ENCODE results near the gene TEAD1. TPM values are rescaled to one million over a fixed set of nuclear protein-coding genes. Genes with fewer than 3 reads are reported as not detected.

Gene TEAD1
- total and polyA plus RNA-seq, 9 donors: 20.0 to 84.1 (median 67.6) TPM

GRCh38 chr11:12900496-12900895, 226.3 kb downstream of the TEAD1 start:
- 48 to 90% (median 66%) methylated on average over 2 of the region's 2 CpGs for WGBS, 3 donors
- Histone ChIP-seq H3K36me3 (no peaks in the 10 kb centered on the region), H3K27me3 (no peaks in the 10 kb centered on the region), H3K4me3 (no peak overlapping the region), H3K27ac (no peak overlapping the region), H3K4me1 (ENCODE audit: insufficient read depth) (peaks cover 2% of the 10 kb centered on the region), H3K9me3 (no peaks in the 10 kb centered on the region)
- DNase-seq: no peak
- no peak for TF ChIP-seq EP300 (IDR thresholded peaks at IDR 0.05)
- TF ChIP-seq POLR2A (IDR thresholded peaks at IDR 0.05): no peak
- no peak for TF ChIP-seq CTCF (IDR thresholded peaks at IDR 0.05)
- intact Hi-C loops (cut with DNase I): no loop called here

- H3K27ac ChIP-seq: no peak overlapping the region
- no peaks in the 10 kb centered on the region for H3K9me3 ChIP-seq
- TF ChIP-seq POLR2A (IDR thresholded peaks at IDR 0.05): no peak
- TF ChIP-seq CTCF (IDR thresholded peaks at IDR 0.05): no peak
- TF ChIP-seq EP300 (IDR thresholded peaks at IDR 0.05): no peak
- no peak overlapping the region for H3K4me3 ChIP-seq
- 84 to 97% (median 95%) methylated on average over 1 of the region's 1 CpG for WGBS, 3 donors
- no peaks in the 10 kb centered on the region for H3K36me3 ChIP-seq
- H3K4me1 ChIP-seq (ENCODE audit: insufficient read depth): peaks cover 2% of the 10 kb centered on the region
- DNase-seq: no peak
- no peaks in the 10 kb centered on the region for H3K27me3 ChIP-seq
- intact Hi-C loops (cut with DNase I): no loop called here
Observed at GRCh38 chr11:12901272-12901671, 227.1 kb downstream of the TEAD1 start.

- intact Hi-C loops (cut with DNase I): no loop called here
- TF ChIP-seq POLR2A (IDR thresholded peaks at IDR 0.05): no peak
- 91 to 94% (median 93%) methylated on average over 7 of the region's 7 CpGs for WGBS, 3 donors
Observed at GRCh38 chr11:12901874-12902481, 227.8 kb downstream of the TEAD1 start.

GRCh38 chr11:12902791-12903486, 228.7 kb downstream of the TEAD1 start:
- H3K9me3 ChIP-seq: no peaks in the 10 kb centered on the region
- H3K4me3 ChIP-seq: no peak overlapping the region
- no peaks in the 10 kb centered on the region for H3K36me3 ChIP-seq
- no peaks in the 10 kb centered on the region for H3K27me3 ChIP-seq
- TF ChIP-seq POLR2A (IDR thresholded peaks at IDR 0.05) (no peak), EP300 (IDR thresholded peaks at IDR 0.05) (no peak), CTCF (IDR thresholded peaks at IDR 0.05) (no peak)
- H3K4me1 ChIP-seq (ENCODE audit: insufficient read depth): peaks cover 2% of the 10 kb centered on the region
- intact Hi-C loops (cut with DNase I): no loop called here
- 90 to 91% (median 90%) methylated on average over 6 of the region's 6 CpGs for WGBS, 3 donors
- no peak for DNase-seq
- no peak overlapping the region for H3K27ac ChIP-seq

More at GRCh38 chr11:12901874-12902481, 227.8 kb downstream of the TEAD1 start:
- H3K4me1 ChIP-seq (ENCODE audit: insufficient read depth): peaks cover 2% of the 10 kb centered on the region
- no peaks in the 10 kb centered on the region for H3K36me3 ChIP-seq
- H3K4me3 ChIP-seq: no peak overlapping the region
- H3K27ac ChIP-seq: no peak overlapping the region
- no peaks in the 10 kb centered on the region for H3K27me3 ChIP-seq
- DNase-seq: no peak
- H3K9me3 ChIP-seq: no peaks in the 10 kb centered on the region

GRCh38 chr11:12905435-12905834, 231.2 kb downstream of the TEAD1 start:
- TF ChIP-seq CTCF (IDR thresholded peaks at IDR 0.05) (no peak), POLR2A (IDR thresholded peaks at IDR 0.05) (no peak), EP300 (IDR thresholded peaks at IDR 0.05) (no peak)
- no peaks in the 10 kb centered on the region for H3K36me3 ChIP-seq
- H3K27me3 ChIP-seq: no peaks in the 10 kb centered on the region
- no peaks in the 10 kb centered on the region for H3K9me3 ChIP-seq
- DNase-seq: no peak
- H3K27ac ChIP-seq: no peak overlapping the region
- intact Hi-C loops (cut with DNase I): no loop called here
- 85 to 95% (median 89%) methylated on average over 4 of the region's 4 CpGs for WGBS, 3 donors
- no peak overlapping the region for H3K4me3 ChIP-seq
- peaks cover under 1% of the 10 kb centered on the region for H3K4me1 ChIP-seq (ENCODE audit: insufficient read depth)
